HEK293 (cell line): ENCODE results near the gene BIN2.

Source experiments
- CTCF ChIA-PET: fragments of 350-600 bp; formaldehyde crosslinking; extraction: SDS; loops from one replicate; lab custom pipeline; 2021; ENCODE audit warnings: antibody characterized with exemption; lab: Yijun Ruan, JAX
- POLR2A ChIA-PET: fragments of 300-600 bp; formaldehyde crosslinking; extraction: SDS; loops from one replicate; lab custom pipeline; 2020; ENCODE audit warnings: antibody characterized with exemption, inconsistent platforms; lab: Yijun Ruan, JAX
- H3K27ac ChIP-seq: fragments of 200-500 bp; sonication (Bioruptor generic); 2 replicates; pipeline ENCODE4 v1.5.1; 2014; ENCODE audit warnings: low read depth, low read length, control low read depth, inconsistent platforms; ENCODE audit errors: extremely low read depth
- H3K36me3 ChIP-seq, 2 experiments: fragments of 200-500 bp in 1 of 2; sonication (Bioruptor generic) in 1 of 2; 1 replicate in 1 of 2; 2 replicates in 1 of 2; pipeline ENCODE4 v1.5.1; 2014 to 2017; ENCODE audit warnings: inconsistent platforms in 2 of 2, low read length in 2 of 2; ENCODE audit not compliant: control insufficient read depth in 2 of 2, insufficient read depth in 1 of 2
- H3K4me1 ChIP-seq: fragments of 200-500 bp; sonication (Bioruptor generic); 2 replicates; pipeline ENCODE4 v1.5.1; 2014; ENCODE audit warnings: mild to moderate bottlenecking, low read length, inconsistent platforms; ENCODE audit not compliant: control insufficient read depth, insufficient read depth
- H3K4me3 ChIP-seq: 2 replicates; pipeline ENCODE4 v1.5.1; 2011; ENCODE audit warnings: low read depth, mild to moderate bottlenecking, control low read depth, low read length, moderate library complexity
- H3K9me3 ChIP-seq: fragments of 200-500 bp; sonication (Bioruptor generic); 2 replicates; pipeline ENCODE4 v1.5.1; 2014; ENCODE audit warnings: low read depth, low read length, inconsistent platforms; ENCODE audit not compliant: control insufficient read depth, insufficient read depth
- KLF16 ChIP-seq: fragments of 450-650 bp; formaldehyde crosslinking; IDR thresholded peaks from 2 replicates; pipeline ENCODE4 v1.5.1; 2017; ENCODE audit warnings: missing biosample characterization, missing genetic modification characterization
- KLF9 ChIP-seq: fragments of 450-650 bp; formaldehyde crosslinking; IDR thresholded peaks from 2 replicates; pipeline ENCODE4 v1.5.1; 2016; ENCODE audit warnings: missing biosample characterization, missing genetic modification characterization, low read depth
- WT1 ChIP-seq: fragments of 450-650 bp; formaldehyde crosslinking; IDR thresholded peaks from 2 replicates; pipeline ENCODE4 v1.5.1; 2016; ENCODE audit warnings: missing biosample characterization, missing genetic modification characterization
- YY2 ChIP-seq: fragments of 450-650 bp; formaldehyde crosslinking; IDR thresholded peaks from 2 replicates; pipeline ENCODE4 v1.5.1; 2016; ENCODE audit warnings: missing biosample characterization, missing genetic modification characterization
- ZBTB26 ChIP-seq: fragments of 450-650 bp; formaldehyde crosslinking; optimal IDR thresholded peaks from 2 replicates; pipeline ENCODE3; 2016; ENCODE audit warnings: missing biosample characterization, mild to moderate bottlenecking, missing genetic modification characterization
- ZBTB49 ChIP-seq: fragments of 450-650 bp; formaldehyde crosslinking; IDR thresholded peaks from 2 replicates; pipeline ENCODE4 v1.5.1; 2016; ENCODE audit warnings: missing biosample characterization, missing genetic modification characterization, low read depth
- ZEB2 ChIP-seq: fragments of 450-650 bp; formaldehyde crosslinking; IDR thresholded peaks from 2 replicates; pipeline ENCODE4 v1.5.1; 2016; ENCODE audit warnings: missing biosample characterization, missing genetic modification characterization
- ZFP3 ChIP-seq: fragments of 450-650 bp; formaldehyde crosslinking; IDR thresholded peaks from 2 replicates; pipeline ENCODE4 v1.5.1; 2016; ENCODE audit warnings: low read depth, missing biosample characterization, missing genetic modification characterization
- ZNF140 ChIP-seq: fragments of 450-650 bp; formaldehyde crosslinking; IDR thresholded peaks from 2 replicates; pipeline ENCODE4 v1.5.1; 2016; ENCODE audit warnings: missing biosample characterization, missing genetic modification characterization
- ZNF239 ChIP-seq: fragments of 450-650 bp; formaldehyde crosslinking; IDR thresholded peaks from 2 replicates; pipeline ENCODE4 v1.5.1; 2016; ENCODE audit warnings: missing biosample characterization, missing genetic modification characterization
- ZNF366 ChIP-seq: fragments of 450-650 bp; formaldehyde crosslinking; conservative IDR thresholded peaks from 2 replicates; pipeline ENCODE4 v1.5.1; 2016; ENCODE audit warnings: missing biosample characterization, missing genetic modification characterization
- ZNF514 ChIP-seq: fragments of 450-650 bp; formaldehyde crosslinking; IDR thresholded peaks from 2 replicates; pipeline ENCODE4 v1.5.1; 2016; ENCODE audit warnings: missing biosample characterization, missing genetic modification characterization
- ZNF558 ChIP-seq: fragments of 450-650 bp; formaldehyde crosslinking; IDR thresholded peaks from 2 replicates; pipeline ENCODE4 v1.5.1; 2016; ENCODE audit warnings: missing biosample characterization, missing genetic modification characterization
- ZNF571 ChIP-seq: fragments of 450-650 bp; formaldehyde crosslinking; IDR thresholded peaks from 2 replicates; pipeline ENCODE4 v1.5.0; 2017; ENCODE audit warnings: missing biosample characterization, missing genetic modification characterization
- ZNF596 ChIP-seq: fragments of 450-650 bp; IDR thresholded peaks from 2 replicates; pipeline ENCODE4 v1.5.0; 2018; ENCODE audit warnings: missing biosample characterization, mild to moderate bottlenecking, missing genetic modification characterization, moderate library complexity
- ZNF629 ChIP-seq: fragments of 450-650 bp; formaldehyde crosslinking; IDR thresholded peaks from 2 replicates; pipeline ENCODE4 v1.5.1; 2017; ENCODE audit warnings: missing biosample characterization, missing genetic modification characterization
- ZNF639 ChIP-seq: fragments of 450-650 bp; formaldehyde crosslinking; IDR thresholded peaks from 2 replicates; pipeline ENCODE4 v1.5.1; 2016; ENCODE audit warnings: missing biosample characterization, missing genetic modification characterization
- ZNF664 ChIP-seq: fragments of 450-650 bp; formaldehyde crosslinking; IDR thresholded peaks from 2 replicates; pipeline ENCODE4 v1.5.1; 2016; ENCODE audit warnings: missing biosample characterization, missing genetic modification characterization
- ZNF768 ChIP-seq: fragments of 450-650 bp; formaldehyde crosslinking; IDR thresholded peaks from 2 replicates; pipeline ENCODE4 v1.5.1; 2018; ENCODE audit warnings: missing biosample characterization, mild to moderate bottlenecking, missing genetic modification characterization
- ZSCAN16 ChIP-seq: fragments of 450-650 bp; formaldehyde crosslinking; IDR thresholded peaks from 2 replicates; pipeline ENCODE4 v1.5.1; 2016; ENCODE audit warnings: missing biosample characterization, missing genetic modification characterization
- TF ChIP-seq, protein P1 (sequence below): fragments of 450-650 bp; formaldehyde crosslinking; IDR thresholded peaks from 2 replicates; pipeline ENCODE4 v1.5.1; 2016; ENCODE audit warnings: missing biosample characterization, missing genetic modification characterization
- TF ChIP-seq, protein P2 (sequence below): fragments of 450-650 bp; formaldehyde crosslinking; IDR thresholded peaks from 2 replicates; pipeline ENCODE4 v1.5.1; 2016; ENCODE audit warnings: missing biosample characterization, missing genetic modification characterization
- TF ChIP-seq, protein P3 (sequence below): fragments of 450-650 bp; formaldehyde crosslinking; IDR thresholded peaks from 2 replicates; pipeline ENCODE4 v1.5.1; 2017; ENCODE audit warnings: missing biosample characterization, missing genetic modification characterization

BIN2 gene

GRCh38 chr12:51359851-51360250 is 35.9 kb upstream of the BIN2 start (continued):
- TF ChIP-seq ZBTB26 (tag by site-specific recombination) = no peak
- peak; percentile 34; the same call in 1 of the 2 replicates for TF ChIP-seq ZNF366 (tag by site-specific recombination)
- TF ChIP-seq ZBTB49 (tag by site-specific recombination) = no peak
- peak; percentile 72 for TF ChIP-seq ZNF629 (tag by site-specific recombination)
- no peak for TF ChIP-seq YY2 (tag by site-specific recombination)

DNA sequence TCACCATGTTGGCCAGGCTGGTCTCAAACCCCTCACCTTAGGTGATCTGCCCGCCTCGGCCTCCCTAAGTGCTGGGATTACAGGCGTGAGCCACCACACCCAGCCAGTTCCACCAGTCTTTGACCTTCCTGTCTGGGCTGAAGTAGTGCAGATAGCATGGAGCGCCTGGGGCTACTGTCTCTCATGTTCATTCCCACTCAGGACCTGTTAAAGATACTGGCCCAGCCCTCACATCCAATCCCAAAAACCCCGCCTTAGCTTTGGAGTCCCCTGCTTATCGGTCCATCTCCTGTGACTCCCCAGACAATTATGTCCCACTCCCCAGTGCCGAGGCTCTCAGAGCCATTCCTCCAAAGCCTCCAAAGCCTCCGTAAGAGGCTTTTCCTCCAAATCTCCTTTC is 34.5 kb upstream of the BIN2 start:
- CTCF ChIA-PET = no interaction called here
- no peak for TF ChIP-seq ZSCAN16 (tag by site-specific recombination)
- TF ChIP-seq, protein P1, sequence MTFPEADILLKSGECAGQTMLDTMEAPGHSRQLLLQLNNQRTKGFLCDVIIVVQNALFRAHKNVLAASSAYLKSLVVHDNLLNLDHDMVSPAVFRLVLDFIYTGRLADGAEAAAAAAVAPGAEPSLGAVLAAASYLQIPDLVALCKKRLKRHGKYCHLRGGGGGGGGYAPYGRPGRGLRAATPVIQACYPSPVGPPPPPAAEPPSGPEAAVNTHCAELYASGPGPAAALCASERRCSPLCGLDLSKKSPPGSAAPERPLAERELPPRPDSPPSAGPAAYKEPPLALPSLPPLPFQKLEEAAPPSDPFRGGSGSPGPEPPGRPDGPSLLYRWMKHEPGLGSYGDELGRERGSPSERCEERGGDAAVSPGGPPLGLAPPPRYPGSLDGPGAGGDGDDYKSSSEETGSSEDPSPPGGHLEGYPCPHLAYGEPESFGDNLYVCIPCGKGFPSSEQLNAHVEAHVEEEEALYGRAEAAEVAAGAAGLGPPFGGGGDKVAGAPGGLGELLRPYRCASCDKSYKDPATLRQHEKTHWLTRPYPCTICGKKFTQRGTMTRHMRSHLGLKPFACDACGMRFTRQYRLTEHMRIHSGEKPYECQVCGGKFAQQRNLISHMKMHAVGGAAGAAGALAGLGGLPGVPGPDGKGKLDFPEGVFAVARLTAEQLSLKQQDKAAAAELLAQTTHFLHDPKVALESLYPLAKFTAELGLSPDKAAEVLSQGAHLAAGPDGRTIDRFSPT (tag by site-specific recombination) = no peak
- no peak for TF ChIP-seq ZBTB26 (tag by site-specific recombination)
- no peak for TF ChIP-seq ZNF596 (tag by site-specific recombination)
- Histone ChIP-seq H3K27ac (no peak overlapping the region), H3K4me1 (no peaks in the 10 kb centered on the region), H3K9me3 (no peaks in the 10 kb centered on the region), H3K4me3 (no peak overlapping the region), H3K36me3 (peaks cover 0 to 18% of the 10 kb centered on the region in 2 experiments; a peak in 1 of 3 replicates)
- POLR2A ChIA-PET = no interaction called here

GRCh38 chr12:51357374-51358047 is 33.5 kb upstream of the BIN2 start:
- ChIA-PET POLR2A (no interaction called here), CTCF (interaction anchor here (0.6 kb wide), 1 partner anchor 24 kb away, joined by 4 read pairs; no protein-coding TSS in a partner anchor)
- TF ChIP-seq, protein P2, sequence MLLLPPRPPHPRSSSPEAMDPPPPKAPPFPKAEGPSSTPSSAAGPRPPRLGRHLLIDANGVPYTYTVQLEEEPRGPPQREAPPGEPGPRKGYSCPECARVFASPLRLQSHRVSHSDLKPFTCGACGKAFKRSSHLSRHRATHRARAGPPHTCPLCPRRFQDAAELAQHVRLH (tag by site-specific recombination) = no peak
- no peak for TF ChIP-seq ZNF596 (tag by site-specific recombination)
- TF ChIP-seq WT1 (tag by site-specific recombination) = no peak
- TF ChIP-seq, protein P3, sequence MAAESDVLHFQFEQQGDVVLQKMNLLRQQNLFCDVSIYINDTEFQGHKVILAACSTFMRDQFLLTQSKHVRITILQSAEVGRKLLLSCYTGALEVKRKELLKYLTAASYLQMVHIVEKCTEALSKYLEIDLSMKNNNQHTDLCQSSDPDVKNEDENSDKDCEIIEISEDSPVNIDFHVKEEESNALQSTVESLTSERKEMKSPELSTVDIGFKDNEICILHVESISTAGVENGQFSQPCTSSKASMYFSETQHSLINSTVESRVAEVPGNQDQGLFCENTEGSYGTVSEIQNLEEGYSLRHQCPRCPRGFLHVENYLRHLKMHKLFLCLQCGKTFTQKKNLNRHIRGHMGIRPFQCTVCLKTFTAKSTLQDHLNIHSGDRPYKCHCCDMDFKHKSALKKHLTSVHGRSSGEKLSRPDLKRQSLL (tag by site-specific recombination) = no peak
- no peak for TF ChIP-seq ZFP3 (tag by site-specific recombination)
- no peak for TF ChIP-seq ZNF558 (tag by site-specific recombination)
- TF ChIP-seq KLF9 (tag by site-specific recombination) = no peak
- no peak for TF ChIP-seq ZNF140 (tag by site-specific recombination)
- no peak for TF ChIP-seq ZNF514 (tag by site-specific recombination)
- no peak for TF ChIP-seq ZNF571 (tag by site-specific recombination)
- TF ChIP-seq KLF16 (tag by site-specific recombination) = no peak
- no peak for TF ChIP-seq ZNF664
- TF ChIP-seq ZNF239 = no peak
- TF ChIP-seq ZEB2 (tag by site-specific recombination) = no peak
- no peak for TF ChIP-seq ZNF768 (tag by site-specific recombination)
- no peak for TF ChIP-seq ZNF639 (tag by site-specific recombination)

More at GRCh38 chr12:51357374-51358047, 33.5 kb upstream of the BIN2 start:
- Histone ChIP-seq H3K9me3 (no peaks in the 10 kb centered on the region), H3K27ac (no peak overlapping the region), H3K4me3 (no peak overlapping the region), H3K4me1 (no peaks in the 10 kb centered on the region), H3K36me3 (peaks cover 0 to 18% of the 10 kb centered on the region in 2 experiments; a peak in 1 of 3 replicates)
